ENCODE measurements around the gene TRO. TPM values are rescaled to one million over a fixed set of nuclear protein-coding genes. Genes with fewer than 3 reads are reported as not detected.

Gene TRO
- total and polyA plus RNA-seq, 2 experiments from 2014 or later: 53.5 to 65.7 TPM

- Histone ChIP-seq H3K9me3 (ENCODE audit: low read depth) (no peaks in the 10 kb centered on the region), H3K27ac (no peak overlapping the region), H3K27me3 (no peaks in the 10 kb centered on the region), H3K9me2 (replicated peaks; ENCODE audit: insufficient read depth) (no peaks in the 10 kb centered on the region), H3K79me2 (no peaks in the 10 kb centered on the region), H3K36me3 (replicated peaks; ENCODE audit: insufficient read depth, low read depth) (no peaks in the 10 kb centered on the region), H3K4me1 (ENCODE audit: insufficient read depth) (no peaks in the 10 kb centered on the region), H4K20me1 (ENCODE audit: insufficient read depth, poor library complexity, severe bottlenecking) (no peaks in the 10 kb centered on the region), H2AFZ (no peak overlapping the region), H3K4me3 (no peak overlapping the region), H3K4me2 (no peak overlapping the region)
- WGBS (ENCODE audit: low lambda C conversion rate, missing lambda C conversion rate): 65% methylated on average over 6 of the region's 6 CpGs
- DNase-seq (ENCODE audit: low spot score): no peak
- TF ChIP-seq, protein P1, sequence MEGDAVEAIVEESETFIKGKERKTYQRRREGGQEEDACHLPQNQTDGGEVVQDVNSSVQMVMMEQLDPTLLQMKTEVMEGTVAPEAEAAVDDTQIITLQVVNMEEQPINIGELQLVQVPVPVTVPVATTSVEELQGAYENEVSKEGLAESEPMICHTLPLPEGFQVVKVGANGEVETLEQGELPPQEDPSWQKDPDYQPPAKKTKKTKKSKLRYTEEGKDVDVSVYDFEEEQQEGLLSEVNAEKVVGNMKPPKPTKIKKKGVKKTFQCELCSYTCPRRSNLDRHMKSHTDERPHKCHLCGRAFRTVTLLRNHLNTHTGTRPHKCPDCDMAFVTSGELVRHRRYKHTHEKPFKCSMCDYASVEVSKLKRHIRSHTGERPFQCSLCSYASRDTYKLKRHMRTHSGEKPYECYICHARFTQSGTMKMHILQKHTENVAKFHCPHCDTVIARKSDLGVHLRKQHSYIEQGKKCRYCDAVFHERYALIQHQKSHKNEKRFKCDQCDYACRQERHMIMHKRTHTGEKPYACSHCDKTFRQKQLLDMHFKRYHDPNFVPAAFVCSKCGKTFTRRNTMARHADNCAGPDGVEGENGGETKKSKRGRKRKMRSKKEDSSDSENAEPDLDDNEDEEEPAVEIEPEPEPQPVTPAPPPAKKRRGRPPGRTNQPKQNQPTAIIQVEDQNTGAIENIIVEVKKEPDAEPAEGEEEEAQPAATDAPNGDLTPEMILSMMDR (IDR thresholded peaks at IDR 0.05; ENCODE audit: poor library complexity): no peak
- no peak for TF ChIP-seq EZH2 (IDR thresholded peaks at IDR 0.05; ENCODE audit: borderline replicate concordance)
- TF ChIP-seq EZH2phosphoT487 (IDR thresholded peaks at IDR 0.05; ENCODE audit: low read depth, severe bottlenecking, unreplicated experiment): no peak
Observed at GRCh38 chrX:54934058-54934457, 13.4 kb downstream of the TRO start.

DNA sequence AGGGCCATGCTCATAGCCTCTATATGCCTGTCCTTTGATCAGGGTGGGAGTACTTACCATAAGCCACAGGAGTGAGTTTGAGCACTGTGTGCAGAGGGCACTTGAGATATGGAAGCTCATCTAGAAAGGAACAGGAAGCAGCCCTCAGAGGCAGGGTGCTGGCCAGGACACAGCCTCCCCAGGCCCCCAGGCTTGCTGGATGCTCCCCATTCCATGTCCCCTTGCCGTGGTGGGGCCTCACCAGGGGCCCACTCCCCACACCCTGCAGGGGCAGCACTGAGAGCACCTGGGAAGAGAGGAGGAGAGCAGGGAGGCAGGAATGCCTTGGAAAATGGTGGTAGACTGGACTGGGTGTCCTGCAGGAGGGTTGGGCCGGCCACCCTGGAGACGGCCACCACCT is 14.3 kb downstream of the TRO start:
- no peak overlapping the region for H3K4me3 ChIP-seq
- no peaks in the 10 kb centered on the region for H4K20me1 ChIP-seq (ENCODE audit: insufficient read depth, poor library complexity, severe bottlenecking)
- TF ChIP-seq, protein P1 (IDR thresholded peaks at IDR 0.05; ENCODE audit: poor library complexity): no peak
- TF ChIP-seq EZH2phosphoT487 (IDR thresholded peaks at IDR 0.05; ENCODE audit: low read depth, severe bottlenecking, unreplicated experiment) (no peak), EZH2 (IDR thresholded peaks at IDR 0.05; ENCODE audit: borderline replicate concordance) (no peak)
- H3K27ac ChIP-seq: no peak overlapping the region
- H3K4me1 ChIP-seq (ENCODE audit: insufficient read depth): no peaks in the 10 kb centered on the region
- H2AFZ ChIP-seq: no peak overlapping the region
- whole genome bisulfite sequencing (ENCODE audit: low lambda C conversion rate, missing lambda C conversion rate): 78% methylated on average over 3 of the region's 3 CpGs
- no peaks in the 10 kb centered on the region for H3K79me2 ChIP-seq
- H3K9me2 ChIP-seq (replicated peaks; ENCODE audit: insufficient read depth): no peaks in the 10 kb centered on the region
- no peak overlapping the region for H3K4me2 ChIP-seq
- no peak for DNase-seq (ENCODE audit: low spot score)
- no peaks in the 10 kb centered on the region for H3K36me3 ChIP-seq (replicated peaks; ENCODE audit: insufficient read depth, low read depth)
- H3K27me3 ChIP-seq: no peaks in the 10 kb centered on the region
- H3K9me3 ChIP-seq (ENCODE audit: low read depth): no peaks in the 10 kb centered on the region

DNA sequence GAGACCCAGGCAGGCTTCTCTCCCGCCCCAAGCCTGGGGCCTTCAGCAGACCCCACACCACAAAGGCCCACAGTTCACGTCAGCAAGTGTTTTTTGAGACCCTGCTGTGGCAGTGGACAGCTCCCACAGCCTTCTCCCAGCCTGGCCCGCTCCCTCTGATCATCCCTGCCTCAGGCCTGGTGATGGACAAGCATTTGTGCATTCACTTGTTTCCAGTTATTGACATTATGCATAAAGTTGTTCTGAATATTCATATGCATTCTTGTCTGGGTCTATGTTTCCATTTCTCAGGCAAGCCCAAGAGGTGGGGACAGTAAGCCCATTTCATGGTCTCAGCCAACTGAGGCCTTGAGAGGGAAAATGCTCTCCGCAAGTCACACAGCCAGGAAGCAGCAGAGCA is 14.7 kb downstream of the TRO start:
- H3K79me2 ChIP-seq: no peaks in the 10 kb centered on the region
- DNase-seq (ENCODE audit: low spot score): no peak
- H3K36me3 ChIP-seq (replicated peaks; ENCODE audit: insufficient read depth, low read depth): no peaks in the 10 kb centered on the region
- H3K4me1 ChIP-seq (ENCODE audit: insufficient read depth): no peaks in the 10 kb centered on the region
- H2AFZ ChIP-seq: no peak overlapping the region
- 64% methylated on average over 4 of the region's 4 CpGs for WGBS (ENCODE audit: low lambda C conversion rate, missing lambda C conversion rate)
- no peak overlapping the region for H3K4me3 ChIP-seq
- no peaks in the 10 kb centered on the region for H3K9me2 ChIP-seq (replicated peaks; ENCODE audit: insufficient read depth)
- H3K4me2 ChIP-seq: no peak overlapping the region
- no peaks in the 10 kb centered on the region for H3K27me3 ChIP-seq
- H3K9me3 ChIP-seq (ENCODE audit: low read depth): no peaks in the 10 kb centered on the region
- TF ChIP-seq EZH2phosphoT487 (IDR thresholded peaks at IDR 0.05; ENCODE audit: low read depth, severe bottlenecking, unreplicated experiment): no peak
- no peak for TF ChIP-seq EZH2 (IDR thresholded peaks at IDR 0.05; ENCODE audit: borderline replicate concordance)
- TF ChIP-seq, protein P1 (IDR thresholded peaks at IDR 0.05; ENCODE audit: poor library complexity): no peak
- H4K20me1 ChIP-seq (ENCODE audit: insufficient read depth, poor library complexity, severe bottlenecking): no peaks in the 10 kb centered on the region
- H3K27ac ChIP-seq: no peak overlapping the region

GRCh38 chrX:54937416-54937815 is 16.8 kb downstream of the TRO start:
- H3K36me3 ChIP-seq (replicated peaks; ENCODE audit: insufficient read depth, low read depth): no peaks in the 10 kb centered on the region
- H3K4me2 ChIP-seq: no peak overlapping the region
- WGBS (ENCODE audit: low lambda C conversion rate, missing lambda C conversion rate): 64% methylated on average over 4 of the region's 4 CpGs
- H3K9me3 ChIP-seq (ENCODE audit: low read depth): no peaks in the 10 kb centered on the region
- no peak overlapping the region for H3K4me3 ChIP-seq
- H3K9me2 ChIP-seq (replicated peaks; ENCODE audit: insufficient read depth): no peaks in the 10 kb centered on the region
- H3K27me3 ChIP-seq: no peaks in the 10 kb centered on the region
- no peaks in the 10 kb centered on the region for H3K4me1 ChIP-seq (ENCODE audit: insufficient read depth)
- no peak for TF ChIP-seq EZH2 (IDR thresholded peaks at IDR 0.05; ENCODE audit: borderline replicate concordance)
- TF ChIP-seq, protein P1 (IDR thresholded peaks at IDR 0.05; ENCODE audit: poor library complexity): no peak
- TF ChIP-seq EZH2phosphoT487 (IDR thresholded peaks at IDR 0.05; ENCODE audit: low read depth, severe bottlenecking, unreplicated experiment): no peak
- no peaks in the 10 kb centered on the region for H4K20me1 ChIP-seq (ENCODE audit: insufficient read depth, poor library complexity, severe bottlenecking)
- no peak overlapping the region for H2AFZ ChIP-seq
- DNase-seq (ENCODE audit: low spot score): no peak
- H3K79me2 ChIP-seq: no peaks in the 10 kb centered on the region
- H3K27ac ChIP-seq: no peak overlapping the region
